ENCODE data around the gene TNRC6B. TPM values are rescaled to one million over a fixed set of nuclear protein-coding genes. Genes with fewer than 3 reads are reported as not detected.

TNRC6B gene
- total and polyA plus RNA-seq, 8 donors: 13.7 to 40.7 (median 15.7) TPM

DNA sequence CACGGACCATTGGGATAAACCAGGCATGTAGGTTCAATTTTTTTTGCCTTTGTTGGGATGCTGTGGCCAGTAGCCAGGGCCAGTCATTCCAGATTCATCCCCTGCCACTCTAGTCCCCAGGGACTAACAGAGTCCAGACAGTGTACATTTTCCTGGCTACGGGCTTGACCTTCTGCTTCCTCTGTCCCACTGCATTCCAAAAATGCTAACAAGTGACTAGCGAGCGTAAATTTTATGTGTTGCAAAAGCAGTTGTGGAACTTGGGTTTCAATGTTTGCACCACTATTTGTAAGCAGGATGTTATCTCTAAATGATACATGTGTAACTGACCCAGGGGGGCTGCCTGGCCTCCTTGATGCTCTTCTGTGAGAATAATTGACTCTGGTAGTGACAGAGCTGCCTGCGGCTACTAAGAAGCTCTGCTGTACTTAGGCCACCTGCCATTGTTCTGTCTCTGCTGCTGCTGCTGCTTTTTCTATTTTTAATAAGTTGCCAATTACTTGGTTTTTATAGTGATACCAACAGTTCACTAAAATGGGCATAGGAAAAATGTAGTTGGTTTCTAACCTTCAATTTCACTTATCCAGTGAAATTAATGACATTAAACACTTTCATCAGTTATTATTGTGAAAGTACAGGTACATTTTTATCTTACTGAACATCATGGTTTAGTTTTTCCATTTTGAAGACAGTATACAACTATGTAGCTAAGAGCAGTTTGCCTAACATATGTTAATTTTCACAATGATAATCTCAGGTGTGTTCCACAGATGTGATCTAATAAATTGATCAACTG, 26.8 kb downstream of the TNRC6B start:
- H3K27me3 ChIP-seq: no peaks in the 10 kb centered on the region
- H3K4me3 ChIP-seq: no peak overlapping the region
- TF ChIP-seq, protein P1, sequence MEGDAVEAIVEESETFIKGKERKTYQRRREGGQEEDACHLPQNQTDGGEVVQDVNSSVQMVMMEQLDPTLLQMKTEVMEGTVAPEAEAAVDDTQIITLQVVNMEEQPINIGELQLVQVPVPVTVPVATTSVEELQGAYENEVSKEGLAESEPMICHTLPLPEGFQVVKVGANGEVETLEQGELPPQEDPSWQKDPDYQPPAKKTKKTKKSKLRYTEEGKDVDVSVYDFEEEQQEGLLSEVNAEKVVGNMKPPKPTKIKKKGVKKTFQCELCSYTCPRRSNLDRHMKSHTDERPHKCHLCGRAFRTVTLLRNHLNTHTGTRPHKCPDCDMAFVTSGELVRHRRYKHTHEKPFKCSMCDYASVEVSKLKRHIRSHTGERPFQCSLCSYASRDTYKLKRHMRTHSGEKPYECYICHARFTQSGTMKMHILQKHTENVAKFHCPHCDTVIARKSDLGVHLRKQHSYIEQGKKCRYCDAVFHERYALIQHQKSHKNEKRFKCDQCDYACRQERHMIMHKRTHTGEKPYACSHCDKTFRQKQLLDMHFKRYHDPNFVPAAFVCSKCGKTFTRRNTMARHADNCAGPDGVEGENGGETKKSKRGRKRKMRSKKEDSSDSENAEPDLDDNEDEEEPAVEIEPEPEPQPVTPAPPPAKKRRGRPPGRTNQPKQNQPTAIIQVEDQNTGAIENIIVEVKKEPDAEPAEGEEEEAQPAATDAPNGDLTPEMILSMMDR (IDR thresholded peaks at IDR 0.05): no peak
- DNase-seq (no peak), ATAC-seq (peak; percentile 23)
- no peaks in the 10 kb centered on the region for H3K9me3 ChIP-seq
- no peaks in the 10 kb centered on the region for H3K36me3 ChIP-seq
- peaks cover 10 to 61% of the 10 kb centered on the region in 2 donors for H3K4me1 ChIP-seq
- intact Hi-C loops (cut with DNase I): no loop called here
- H3K27ac ChIP-seq: peak overlapping the region; percentile 24 to 40

DNA sequence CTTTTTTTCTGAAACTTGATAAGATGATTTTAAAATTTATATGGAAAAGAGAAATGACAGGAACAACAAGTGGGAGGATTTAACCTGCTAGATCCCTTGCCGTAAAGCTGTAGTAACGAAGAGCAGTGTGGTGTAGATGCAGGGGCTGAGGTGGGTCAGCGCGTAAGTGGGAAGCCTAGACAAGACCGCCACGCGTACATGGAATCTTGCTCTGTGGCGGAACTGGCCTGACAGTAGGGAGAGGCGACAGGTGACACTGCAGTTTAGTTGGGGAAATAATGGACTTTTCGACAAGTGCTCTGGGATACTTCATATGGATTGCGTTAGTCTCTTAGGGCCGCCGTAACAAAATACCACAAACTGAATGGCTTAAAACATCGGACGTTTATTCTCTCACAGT, 28.8 kb downstream of the TNRC6B start:
- ATAC-seq (no peak), DNase-seq (no peak)
- Histone ChIP-seq H3K9me3 (no peaks in the 10 kb centered on the region), H3K4me1 (peaks cover 10 to 78% of the 10 kb centered on the region in 2 donors), H3K27me3 (no peaks in the 10 kb centered on the region), H3K27ac (no peak overlapping the region), H3K4me3 (no peak overlapping the region), H3K36me3 (no peaks in the 10 kb centered on the region)
- TF ChIP-seq, protein P1 (IDR thresholded peaks at IDR 0.05): no peak
- intact Hi-C loops (cut with DNase I): no loop called here

DNA sequence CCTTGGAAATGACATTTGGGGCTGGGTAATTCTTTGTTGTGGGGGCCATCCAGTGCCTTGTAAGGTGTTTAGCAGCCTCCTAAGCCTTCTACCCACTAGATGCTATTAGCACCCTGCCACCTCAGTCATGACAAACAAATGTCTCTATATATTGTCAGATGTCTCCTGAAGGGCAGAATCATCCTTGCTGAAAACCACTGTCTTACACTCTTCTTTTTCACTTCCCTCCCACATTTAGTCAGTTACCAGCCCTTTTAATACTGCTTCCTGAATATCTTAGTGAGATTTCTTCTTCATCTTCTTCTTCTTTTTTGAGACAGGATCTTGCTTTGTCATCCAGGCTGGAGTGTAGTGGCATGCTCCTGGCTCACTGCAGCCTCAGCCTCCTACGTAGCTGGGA, 33.1 kb downstream of the TNRC6B start:
- peaks cover 6 to 81% of the 10 kb centered on the region in 2 donors for H3K4me1 ChIP-seq
- peak; percentile 30 for ATAC-seq

DNA sequence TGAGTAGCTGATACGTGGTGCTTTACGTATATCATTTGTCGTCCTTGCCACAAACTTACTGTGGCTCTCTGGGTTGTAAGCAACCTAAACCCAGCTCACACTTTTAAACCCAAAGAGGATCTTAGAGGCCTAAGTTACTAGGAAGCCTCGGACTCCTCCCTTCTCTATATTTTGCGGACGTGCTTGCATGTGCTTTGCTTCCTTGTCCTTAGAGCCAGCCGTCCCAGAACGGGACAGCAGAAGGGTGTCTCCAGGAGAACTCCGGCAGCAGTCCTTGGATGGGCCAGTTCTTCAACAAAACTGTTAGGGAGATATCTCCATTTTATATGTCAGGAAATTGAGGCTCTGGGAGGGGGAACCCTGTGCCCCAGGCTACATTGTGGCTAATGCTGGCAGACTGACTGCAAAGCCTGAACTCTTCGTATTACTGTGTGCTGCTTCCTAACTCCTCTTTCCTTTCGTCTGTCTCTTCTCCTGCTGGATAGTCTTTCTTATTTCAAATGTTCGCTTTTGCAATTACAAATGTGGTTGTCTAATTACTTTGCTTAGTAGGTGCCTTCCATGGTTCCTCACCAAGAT, 33.8 kb downstream of the TNRC6B start:
- H3K4me1 ChIP-seq: peaks cover 6 to 84% of the 10 kb centered on the region in 2 donors
- DNase-seq: no peak
- no peaks in the 10 kb centered on the region for H3K9me3 ChIP-seq
- no peaks in the 10 kb centered on the region for H3K36me3 ChIP-seq
- no peak overlapping the region for H3K4me3 ChIP-seq
- intact Hi-C loops (cut with DNase I): no loop called here
- no peaks in the 10 kb centered on the region for H3K27me3 ChIP-seq
- ATAC-seq: peak; percentile 55
- TF ChIP-seq, protein P1 (IDR thresholded peaks at IDR 0.05): no peak
- peak overlapping the region; percentile 21 to 79 for H3K27ac ChIP-seq

More for the DNA sequence above, 33.1 kb downstream of the TNRC6B start:
- Histone ChIP-seq H3K4me3 (no peak overlapping the region), H3K27me3 (no peaks in the 10 kb centered on the region), H3K27ac (peak overlapping the region in 1 of 2 donors; percentile 79), H3K36me3 (no peaks in the 10 kb centered on the region), H3K9me3 (no peaks in the 10 kb centered on the region)
- intact Hi-C loops (cut with DNase I): no loop called here
- no peak for DNase-seq
- TF ChIP-seq, protein P1 (IDR thresholded peaks at IDR 0.05): no peak

DNA sequence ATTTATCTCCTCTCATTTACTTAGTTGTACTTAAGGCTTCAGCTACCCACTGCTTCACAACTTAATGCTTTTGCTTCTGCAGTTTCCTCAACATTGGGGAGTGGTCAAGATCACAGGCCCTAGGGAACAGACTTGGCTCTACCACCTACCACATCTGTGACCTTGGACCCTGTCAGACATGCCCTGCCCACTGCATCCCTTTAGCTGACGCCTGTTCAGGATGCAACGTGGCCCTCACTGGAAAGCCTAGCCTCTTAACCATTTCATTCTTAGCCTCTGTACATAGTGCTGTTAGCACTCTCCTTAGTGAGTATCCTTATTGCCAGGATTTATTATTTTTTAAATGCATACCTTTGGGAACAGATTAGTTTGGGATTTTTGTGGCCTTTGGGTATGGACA, 34.4 kb downstream of the TNRC6B start:
- Histone ChIP-seq H3K9me3 (no peaks in the 10 kb centered on the region), H3K27ac (peak overlapping the region; percentile 21 to 79), H3K27me3 (no peaks in the 10 kb centered on the region), H3K4me1 (peaks cover 6 to 89% of the 10 kb centered on the region in 2 donors), H3K36me3 (no peaks in the 10 kb centered on the region), H3K4me3 (no peak overlapping the region)
- ATAC-seq (no peak), DNase-seq (no peak)
- intact Hi-C loops (cut with DNase I): no loop called here
- TF ChIP-seq, protein P1 (IDR thresholded peaks at IDR 0.05): no peak
